GM21526 (cell line): ENCODE data around the gene OR10X1.

ENCODE experiments used
- ATAC-seq: cut with Tn5 transposase; IDR thresholded peaks from one replicate; pipeline ENCODE4 v1.9.1; 2021; ENCODE audit warnings: moderate library complexity; ENCODE audit not compliant: unreplicated experiment, low FRiP score

OR10X1 gene, protein sequence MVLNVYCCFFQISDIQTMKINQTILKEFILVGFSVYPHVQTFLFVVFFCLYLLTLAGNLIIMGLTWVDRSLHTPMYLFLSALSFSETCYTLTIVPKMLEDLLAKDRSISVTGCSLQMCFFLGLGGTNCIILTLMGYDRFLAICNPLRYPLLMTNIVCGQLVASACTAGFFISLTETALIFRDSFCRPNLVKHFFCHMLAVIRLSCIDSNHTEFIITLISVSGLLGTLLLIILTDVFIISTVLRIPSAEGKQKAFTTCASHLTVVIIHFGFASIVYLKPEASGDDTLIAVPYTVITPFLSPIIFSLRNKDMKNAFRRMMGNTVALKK

DNA sequence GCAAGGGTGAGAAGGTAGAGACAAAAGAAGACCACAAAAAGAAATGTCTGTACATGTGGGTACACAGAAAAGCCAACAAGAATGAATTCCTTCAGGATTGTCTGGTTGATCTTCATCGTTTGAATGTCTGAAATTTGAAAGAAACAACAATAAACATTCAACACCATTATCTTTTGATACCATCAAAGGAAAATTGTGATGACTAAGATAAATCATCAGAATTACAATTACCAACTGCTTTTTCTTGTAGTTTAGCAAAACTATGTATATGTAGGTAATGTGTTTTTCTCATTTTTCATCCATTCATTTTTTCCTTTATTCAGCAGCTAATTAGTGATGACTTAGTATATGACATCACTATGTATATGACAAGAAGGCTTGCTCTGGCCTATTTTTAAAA lies at the start of gene OR10X1:
Gene OR10X1, minus strand, starts transcription at position 167 of the 400 bp plus-strand sequence. Its CDS starts 0 bp downstream, at position 167.
- no peak for ATAC-seq

- ATAC-seq = no peak
These were observed 34.1 kb upstream of the OR10X1 start for GRCh38 chr1:158613764-158614163.

DNA sequence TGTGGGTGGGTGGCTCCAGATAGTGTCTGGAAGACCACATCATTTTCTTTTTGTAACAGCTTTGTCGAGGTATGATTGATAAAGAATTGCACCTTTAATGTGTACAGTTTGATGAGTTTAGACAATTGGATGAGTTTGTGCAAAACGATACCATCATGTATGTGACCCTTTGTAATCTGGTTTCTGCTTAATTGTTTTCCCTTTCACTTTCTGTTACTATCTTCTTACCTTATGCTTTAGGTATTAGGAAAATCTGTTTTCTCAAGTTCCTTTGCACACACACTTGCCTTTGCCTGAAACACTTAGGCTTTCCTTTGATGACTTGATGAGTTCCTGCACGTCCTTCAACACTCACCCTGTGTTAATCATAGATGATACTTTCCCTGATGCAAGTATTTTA lies 32.2 kb upstream of the OR10X1 start:
- no peak for ATAC-seq

DNA sequence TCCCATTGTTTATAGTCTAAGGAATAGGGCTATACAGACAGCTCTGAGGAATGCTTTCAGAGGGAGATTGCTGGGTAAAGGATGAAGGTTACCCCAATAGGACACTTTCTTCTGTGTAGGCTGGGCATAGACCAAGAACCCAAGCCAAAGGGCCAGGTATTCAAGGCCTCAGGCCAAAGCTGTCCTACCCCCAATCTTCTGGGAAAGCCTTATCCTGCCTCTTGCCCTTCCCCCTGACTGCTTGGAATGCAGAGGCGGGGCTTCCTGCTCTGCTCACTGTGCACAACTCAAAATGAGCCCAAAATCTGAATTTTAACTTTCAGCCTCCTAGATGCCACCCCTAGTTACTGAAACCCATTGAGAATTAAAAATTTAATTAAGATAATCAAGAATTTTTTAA lies 27.6 kb upstream of the OR10X1 start:
- ATAC-seq = no peak

DNA sequence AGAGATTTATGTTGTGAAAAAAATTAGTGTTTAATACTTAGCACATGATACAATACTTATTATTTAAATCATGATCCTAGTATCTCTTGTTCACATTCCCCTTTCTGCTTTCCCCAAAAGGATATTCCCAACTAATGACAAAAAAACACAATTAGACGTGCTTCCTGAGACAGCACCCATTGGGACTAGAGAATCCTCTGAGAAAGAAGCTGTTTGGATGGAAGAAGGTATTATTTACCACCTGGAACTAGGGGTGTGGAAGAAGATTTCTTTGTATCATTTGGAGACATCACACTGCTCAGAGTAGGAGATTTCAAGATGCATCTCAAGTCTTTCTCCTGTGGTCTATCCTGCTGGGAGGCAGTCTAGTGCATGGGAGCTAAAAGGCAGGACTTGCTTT lies 25.3 kb upstream of the OR10X1 start, which contains the start of gene OR10Z1:
Gene OR10Z1, plus strand, starts transcription at position 301 of the 400 bp plus-strand sequence. CDS start 1,171 bp downstream, outside the sequence.
- no peak for ATAC-seq

DNA sequence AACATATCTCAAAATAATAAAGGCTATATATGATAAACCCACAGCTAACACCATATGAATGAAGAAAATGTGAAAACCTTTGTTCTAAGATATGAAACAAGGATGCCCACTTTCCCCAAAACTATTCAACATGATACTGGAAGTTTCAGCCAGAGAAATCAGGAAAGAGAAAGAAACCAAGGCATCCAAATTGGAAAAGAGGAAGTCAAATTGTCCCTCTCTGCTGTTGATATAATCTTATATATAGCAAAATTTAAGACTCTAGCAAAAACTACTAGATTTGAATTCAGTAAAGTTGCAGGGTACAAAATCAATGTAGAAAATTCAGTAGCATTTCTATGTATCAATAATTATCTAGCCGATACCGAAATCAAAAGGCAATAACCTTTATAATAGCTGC lies 21.0 kb upstream of the OR10X1 start:
- no peak for ATAC-seq

- ATAC-seq = no peak
These were observed 7.2 kb upstream of the OR10X1 start for GRCh38 chr1:158586942-158587341.

- ATAC-seq = no peak
These were observed 4.3 kb upstream of the OR10X1 start for GRCh38 chr1:158583962-158584361.

GRCh38 chr1:158577561-158577960 lies 2.1 kb downstream of the OR10X1 start:
- ATAC-seq = no peak

- ATAC-seq = no peak
These were observed 7.5 kb downstream of the OR10X1 start for GRCh38 chr1:158572226-158572625.

DNA sequence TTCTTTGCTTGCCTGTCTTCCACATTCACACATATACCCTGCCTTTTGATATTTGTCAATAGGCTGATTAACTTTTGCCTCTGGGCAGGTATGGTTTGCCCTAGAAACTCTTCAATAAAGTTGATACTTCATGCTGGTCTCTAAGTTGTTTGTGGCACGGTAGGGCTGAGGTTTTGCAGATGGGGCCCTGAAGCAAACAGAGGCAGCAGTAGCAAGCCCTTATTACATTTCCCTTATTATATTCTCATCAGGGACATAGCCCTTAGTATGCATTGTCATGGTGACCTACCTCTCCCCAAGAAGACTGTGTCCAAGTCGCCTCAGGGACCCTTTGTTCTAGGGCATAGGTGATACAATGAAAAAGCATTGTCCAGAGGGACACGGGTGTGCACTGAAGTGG lies 9.2 kb downstream of the OR10X1 start, which contains the start of gene OR6P1:
Gene OR6P1, minus strand, starts transcription at position 101 of the 400 bp plus-strand sequence. CDS start 6,976 bp downstream, outside the sequence.
- ATAC-seq = no peak

GRCh38 chr1:158564608-158565007 lies 15.1 kb downstream of the OR10X1 start:
- no peak for ATAC-seq

GRCh38 chr1:158563853-158564252 lies 15.8 kb downstream of the OR10X1 start:
- ATAC-seq = no peak

- no peak for ATAC-seq
These were observed 20.0 kb downstream of the OR10X1 start for GRCh38 chr1:158559696-158560095.

DNA sequence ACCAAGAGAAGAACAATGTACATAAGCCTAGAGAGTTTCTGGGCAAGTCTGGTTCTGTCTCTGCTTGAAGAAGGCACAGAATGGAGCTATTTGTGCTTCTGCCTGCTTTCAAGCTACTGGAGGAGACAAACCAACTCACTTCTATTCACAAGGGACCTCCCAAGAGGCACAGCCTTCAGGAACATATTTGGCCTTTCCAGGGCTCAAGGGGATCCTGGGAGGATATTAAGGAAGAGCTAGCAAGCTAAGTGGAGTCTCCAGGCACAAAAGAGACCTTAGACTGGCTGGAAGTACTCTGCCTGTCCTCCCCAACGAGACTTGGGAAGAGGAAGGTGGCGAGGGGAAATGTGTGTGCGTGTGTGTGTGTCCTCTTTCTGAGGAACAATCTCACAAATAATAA lies 25.3 kb downstream of the OR10X1 start, which contains the start of gene OR6Y1:
Gene OR6Y1, minus strand, starts transcription at position 54 of the 400 bp plus-strand sequence. CDS start 6,300 bp downstream, outside the sequence.
- no peak for ATAC-seq

- ATAC-seq = no peak
These were observed 27.4 kb downstream of the OR10X1 start for GRCh38 chr1:158552296-158552695.

- no peak for ATAC-seq
These were observed 32.2 kb downstream of the OR10X1 start for GRCh38 chr1:158547533-158547932.

DNA sequence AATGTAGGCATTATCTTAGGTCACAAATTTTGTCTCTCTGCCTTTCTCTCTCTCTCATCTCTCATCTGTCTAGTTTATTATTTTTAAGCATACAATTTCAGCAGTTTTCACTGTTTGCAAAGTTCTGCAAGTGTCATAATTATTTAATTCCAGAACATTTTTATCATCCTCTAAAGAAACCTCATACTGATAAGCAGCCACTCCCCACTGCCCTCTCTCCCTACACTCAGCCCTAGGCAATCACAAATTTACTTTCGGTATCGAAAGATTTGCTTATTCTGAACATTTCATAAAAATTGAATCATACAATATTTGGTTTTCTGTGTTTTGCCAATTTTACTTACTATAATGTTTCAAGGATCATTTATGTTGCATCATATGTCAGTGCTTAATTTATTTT lies 42.1 kb downstream of the OR10X1 start:
- ATAC-seq = no peak

DNA sequence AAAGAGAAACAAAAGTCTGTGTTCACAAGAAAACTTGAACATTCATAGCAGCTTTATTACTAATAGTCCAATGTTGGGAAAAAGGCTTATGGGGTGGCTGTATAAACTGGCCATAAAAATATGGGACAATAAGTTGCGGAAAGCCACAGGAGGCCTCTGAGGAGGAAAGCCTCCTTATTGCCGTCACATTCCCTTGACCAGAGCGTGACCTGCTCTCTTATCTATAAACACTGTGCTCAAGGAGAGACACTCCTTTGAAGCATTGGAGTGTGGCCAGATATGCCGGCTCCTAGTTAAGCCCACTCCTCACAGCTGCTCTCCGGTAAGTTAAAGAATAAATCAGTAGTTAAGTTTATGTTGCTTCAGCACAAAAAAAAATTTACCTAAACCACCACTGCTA lies 45.2 kb downstream of the OR10X1 start:
- no peak for ATAC-seq
